Spleen (tissue), 7 donors: ENCODE data around the gene ARL6IP4.
A peak's percentile ranks its signal among the peaks of the same experiment; 100 is the strongest.

Source experiments
- POLR2A ChIP-seq, 3 donors: fragments of 450-650 bp; IDR thresholded peaks; one replicate each; pipeline ENCODE4 v1.5.1; 2017; ENCODE audit warnings: antibody characterized with exemption in 3 of 3, mild to moderate bottlenecking in 1 of 3
- TF ChIP-seq, protein P1 (sequence below), 11 experiments: fragments of 200-600 bp in 7 of 11; fragments of 450-650 bp in 4 of 11; sonication (generic) in 4 of 11; IDR thresholded peaks in 8 of 11; conservative IDR thresholded peaks in 3 of 11; 1 replicate in 7 of 11; 2 replicates in 4 of 11; pipeline versions ENCODE4 v1.4.0 to v1.8.0; 2016 to 2021; ENCODE audit warnings: antibody characterized with exemption in 11 of 11, inconsistent platforms in 4 of 11, mild to moderate bottlenecking in 1 of 11
- donor health status: DM: no; HTN: no; CAD: no; lungs with moderate emphysema.
- donor health status: DM: no; HTN: no; CAD: no.
- donor health status: DM: no; HTN: no; CAD: no.

DNA sequence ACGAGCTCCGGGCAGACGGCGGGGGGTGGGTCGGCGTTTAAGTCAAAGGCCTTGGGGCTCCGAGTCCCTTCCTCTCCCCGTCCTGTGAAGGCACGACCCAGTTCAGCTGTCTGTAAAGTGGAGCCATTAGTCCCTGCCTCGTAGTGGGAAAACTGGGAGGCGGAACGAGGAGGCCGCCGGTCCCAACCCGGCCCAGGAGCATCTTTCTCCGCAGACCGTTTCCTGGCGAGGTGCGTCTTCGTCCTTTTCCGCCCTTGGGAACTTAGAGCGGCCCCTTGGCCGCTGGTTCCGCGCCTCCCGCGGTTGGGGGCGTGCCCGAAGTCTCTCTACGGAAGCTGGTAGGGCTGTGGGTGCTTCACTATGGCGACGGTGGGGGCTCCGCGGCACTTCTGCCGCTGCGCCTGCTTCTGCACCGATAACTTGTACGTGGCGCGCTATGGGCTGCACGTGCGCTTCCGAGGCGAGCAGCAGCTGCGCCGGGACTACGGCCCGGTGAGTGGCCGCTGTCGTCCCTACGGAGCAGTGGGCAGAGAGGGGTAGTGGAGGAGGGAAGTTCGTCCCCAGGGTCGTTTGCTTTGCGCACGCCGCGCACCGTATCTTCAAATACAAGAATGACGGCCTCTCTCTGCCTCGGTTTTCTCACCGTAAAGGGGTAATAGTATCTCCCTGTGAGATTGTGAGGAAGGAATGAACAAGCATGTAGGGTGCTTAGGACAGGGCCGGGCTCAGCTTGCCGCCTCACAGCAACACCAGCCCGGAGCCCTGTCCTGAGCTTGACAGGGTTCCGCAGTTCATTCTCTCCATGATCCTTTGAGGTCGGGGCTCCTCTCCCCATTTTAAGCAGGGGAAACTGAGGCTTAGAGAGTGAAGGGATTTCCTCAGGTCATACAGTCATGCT is 5.3 kb upstream of the ARL6IP4 start, which contains the start of gene OGFOD2:
- TF ChIP-seq, protein P1, sequence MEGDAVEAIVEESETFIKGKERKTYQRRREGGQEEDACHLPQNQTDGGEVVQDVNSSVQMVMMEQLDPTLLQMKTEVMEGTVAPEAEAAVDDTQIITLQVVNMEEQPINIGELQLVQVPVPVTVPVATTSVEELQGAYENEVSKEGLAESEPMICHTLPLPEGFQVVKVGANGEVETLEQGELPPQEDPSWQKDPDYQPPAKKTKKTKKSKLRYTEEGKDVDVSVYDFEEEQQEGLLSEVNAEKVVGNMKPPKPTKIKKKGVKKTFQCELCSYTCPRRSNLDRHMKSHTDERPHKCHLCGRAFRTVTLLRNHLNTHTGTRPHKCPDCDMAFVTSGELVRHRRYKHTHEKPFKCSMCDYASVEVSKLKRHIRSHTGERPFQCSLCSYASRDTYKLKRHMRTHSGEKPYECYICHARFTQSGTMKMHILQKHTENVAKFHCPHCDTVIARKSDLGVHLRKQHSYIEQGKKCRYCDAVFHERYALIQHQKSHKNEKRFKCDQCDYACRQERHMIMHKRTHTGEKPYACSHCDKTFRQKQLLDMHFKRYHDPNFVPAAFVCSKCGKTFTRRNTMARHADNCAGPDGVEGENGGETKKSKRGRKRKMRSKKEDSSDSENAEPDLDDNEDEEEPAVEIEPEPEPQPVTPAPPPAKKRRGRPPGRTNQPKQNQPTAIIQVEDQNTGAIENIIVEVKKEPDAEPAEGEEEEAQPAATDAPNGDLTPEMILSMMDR (IDR thresholded peaks at IDR 0.05 in 8 of 11, conservative IDR thresholded peaks at IDR 0.05 in 3 of 11), result peak in 1 of 11 experiments; percentile 4
- TF ChIP-seq POLR2A (IDR thresholded peaks at IDR 0.05), result no peak
